ENCODE results near the gene PHLPP1.

The PHLPP1 gene

DNA sequence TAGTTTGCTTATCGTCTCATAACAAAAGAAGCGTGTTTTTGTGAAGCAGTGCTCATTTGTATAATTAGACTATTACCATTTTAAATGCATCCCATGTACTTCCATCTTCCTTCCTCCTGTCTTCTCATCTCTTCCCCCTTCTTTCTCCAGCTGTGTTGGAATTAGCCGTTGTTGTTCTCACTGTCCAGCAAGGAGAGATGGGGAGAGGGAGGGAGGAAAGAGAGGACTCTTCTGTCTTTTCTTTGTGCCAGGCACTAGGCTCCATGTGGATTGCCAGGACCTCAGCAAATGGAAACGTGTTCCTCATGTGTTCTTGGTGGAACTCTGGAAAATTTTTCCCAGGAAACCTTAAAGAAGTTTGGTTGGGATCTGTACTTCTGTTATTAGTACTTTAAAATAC is 131.7 kb downstream of the PHLPP1 start:
- no peak for DNase-seq (ENCODE audit: low spot score)

DNA sequence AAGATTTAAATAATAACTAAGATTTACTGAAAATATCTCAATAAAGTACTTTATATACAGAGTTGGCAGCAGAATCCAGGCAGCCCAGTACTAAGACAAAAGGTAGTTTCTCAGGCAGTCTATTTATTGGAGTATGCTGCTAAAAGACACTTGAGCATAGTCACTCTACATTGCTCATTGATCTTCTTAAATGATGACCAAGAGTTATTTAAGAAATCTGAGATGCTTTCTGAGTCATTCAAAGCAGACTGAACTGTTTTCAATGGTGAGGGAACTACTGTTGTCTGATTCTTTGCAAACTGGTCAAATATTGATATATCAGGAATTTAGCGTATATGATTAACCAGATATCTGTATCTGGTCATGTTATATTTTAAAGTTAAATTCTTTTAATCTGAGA is 133.6 kb downstream of the PHLPP1 start:
- no peak for DNase-seq (ENCODE audit: low spot score)

DNA sequence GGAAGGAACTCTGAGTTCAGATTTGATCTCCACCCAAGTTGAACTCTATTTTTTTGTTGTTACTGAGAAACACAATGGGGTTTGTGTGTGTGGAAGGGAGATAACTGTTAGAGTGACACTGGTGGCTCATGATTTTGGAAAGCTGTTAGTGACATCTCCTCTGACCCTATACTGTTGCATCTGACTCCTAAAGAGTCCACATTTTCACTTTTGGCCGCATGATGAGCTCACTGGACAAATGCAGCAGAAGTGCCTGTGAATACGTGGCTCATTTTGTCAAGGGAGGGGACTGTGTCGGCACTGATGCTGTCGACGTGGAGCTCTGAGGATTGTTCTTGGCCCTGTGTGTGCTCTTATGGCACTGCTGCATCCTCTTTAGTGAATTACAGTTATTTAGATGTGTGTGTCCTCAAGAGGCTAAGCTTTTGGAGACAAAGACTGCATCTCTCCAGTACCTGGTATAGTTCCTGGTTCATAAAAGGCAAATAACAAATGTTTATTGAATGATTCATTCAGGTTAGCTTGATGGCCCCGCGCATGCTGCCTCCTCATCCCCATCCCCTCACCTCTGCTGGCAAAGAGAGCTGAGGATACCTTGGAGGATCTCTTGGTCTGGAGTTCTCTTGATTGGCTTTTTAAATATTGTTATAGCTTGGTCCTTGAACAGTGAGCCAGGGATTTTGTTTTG is 135.4 kb downstream of the PHLPP1 start:
- DNase-seq (ENCODE audit: low spot score): peak; percentile 37

DNA sequence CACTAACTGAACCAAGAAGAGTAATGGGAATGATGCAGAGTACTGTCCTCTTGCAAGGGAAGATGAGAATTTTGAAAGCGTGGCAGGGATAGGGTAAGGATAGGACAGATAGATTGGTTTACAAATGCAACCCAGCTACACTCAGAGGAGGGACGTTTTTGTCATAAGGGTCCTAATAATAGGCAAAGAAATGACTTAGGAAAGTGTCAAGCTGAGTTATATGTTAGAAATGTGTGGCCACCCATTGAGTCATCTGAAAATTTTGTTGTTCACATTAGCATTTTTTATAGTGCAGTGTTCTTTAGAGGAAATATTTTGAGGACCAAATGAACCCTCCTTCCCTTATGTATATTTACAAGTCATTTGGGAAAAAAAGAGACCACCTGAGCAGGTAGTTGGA is 137.5 kb downstream of the PHLPP1 start:
- no peak for DNase-seq (ENCODE audit: low spot score)

DNA sequence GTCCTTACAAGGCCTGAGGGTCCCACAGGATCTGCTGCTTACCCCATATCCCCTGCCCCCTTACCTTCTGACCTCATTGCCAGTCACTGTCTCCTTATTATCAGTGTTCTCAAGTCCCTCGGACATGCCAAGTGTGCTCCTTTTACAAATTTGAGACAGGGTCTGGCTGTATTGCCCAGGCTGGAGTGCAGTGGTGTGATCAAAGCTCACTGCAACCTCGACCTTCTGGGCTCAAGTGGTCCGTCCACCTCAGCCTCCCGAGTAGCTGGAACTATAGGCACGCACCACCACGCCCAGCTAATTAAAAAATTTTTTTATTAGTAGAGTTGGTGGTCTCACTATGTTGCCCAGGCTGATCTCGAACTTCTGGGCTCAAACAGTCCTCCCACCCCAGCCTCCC is 141.0 kb downstream of the PHLPP1 start:
- DNase-seq (ENCODE audit: low spot score): no peak

DNA sequence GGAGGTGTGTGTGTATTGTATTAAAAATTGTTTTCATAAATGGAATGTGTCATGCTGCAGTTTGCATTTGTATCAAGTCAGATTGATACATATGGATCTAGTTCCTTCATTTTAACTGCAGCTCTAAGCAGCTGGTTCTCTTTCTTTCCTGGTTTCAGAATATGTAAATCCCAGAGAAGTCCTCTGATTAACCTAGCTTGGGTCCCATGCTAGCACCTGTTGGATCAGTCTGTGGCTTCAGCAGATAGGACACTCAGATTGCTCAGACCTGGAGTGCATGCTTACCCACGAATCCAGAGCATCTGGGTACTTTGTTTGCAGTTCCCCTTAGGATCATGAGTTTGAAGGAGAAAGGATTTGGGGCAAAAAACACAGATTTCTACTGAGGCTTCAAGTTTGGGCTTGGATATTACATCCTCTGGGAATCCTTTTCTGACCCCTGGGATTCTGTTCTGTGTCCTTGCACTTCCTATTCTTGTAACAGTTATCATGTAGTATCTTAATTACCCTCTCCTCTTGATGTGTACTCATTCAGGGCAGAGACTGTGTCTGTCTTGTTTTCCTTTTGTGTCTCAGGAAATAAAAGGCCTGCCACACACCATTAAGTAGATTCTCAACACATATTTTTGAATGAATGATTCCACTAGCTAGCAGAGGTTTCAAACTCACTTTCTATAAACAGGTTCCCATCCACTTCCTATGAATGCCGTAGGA is 142.1 kb downstream of the PHLPP1 start:
- DNase-seq (ENCODE audit: low spot score): no peak

DNA sequence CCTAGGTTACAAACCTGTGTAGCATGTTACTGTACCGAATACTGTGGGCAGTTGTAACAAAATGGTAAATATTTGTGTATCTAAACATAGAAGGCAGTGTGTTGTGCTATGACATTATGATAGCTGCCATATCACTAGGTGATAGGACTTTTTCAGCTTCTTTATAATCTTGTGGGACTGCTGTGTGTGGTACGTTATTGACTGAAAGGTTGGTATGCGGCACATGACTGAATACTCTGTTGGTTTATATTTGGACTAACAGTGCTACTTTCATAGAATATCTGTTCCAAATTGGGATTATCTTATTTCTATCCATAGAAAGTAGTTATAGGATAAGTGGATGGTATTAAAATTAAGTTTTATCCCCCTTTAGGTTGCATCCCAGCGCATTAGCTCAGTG is 144.7 kb downstream of the PHLPP1 start:
- no peak for DNase-seq (ENCODE audit: low spot score)

DNA sequence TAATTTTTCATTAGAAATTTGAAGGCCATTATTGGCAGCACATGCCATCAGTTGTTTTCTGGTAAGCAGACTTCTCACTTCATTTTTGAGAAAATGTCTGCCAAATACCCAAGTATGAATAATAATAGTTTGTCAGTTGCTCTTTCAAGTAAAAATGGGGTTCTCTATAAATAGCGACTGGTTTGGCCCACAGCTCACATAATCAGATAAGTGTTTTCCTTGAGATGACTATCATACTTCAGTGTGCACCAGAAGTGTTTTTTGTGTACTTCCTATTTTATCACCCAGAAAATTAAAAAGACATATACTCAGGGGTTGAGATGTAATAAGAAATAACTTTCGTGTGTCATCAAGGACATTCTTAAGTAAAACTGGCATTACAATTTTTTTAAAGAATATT is 147.1 kb downstream of the PHLPP1 start:
- no peak for DNase-seq (ENCODE audit: low spot score)

DNA sequence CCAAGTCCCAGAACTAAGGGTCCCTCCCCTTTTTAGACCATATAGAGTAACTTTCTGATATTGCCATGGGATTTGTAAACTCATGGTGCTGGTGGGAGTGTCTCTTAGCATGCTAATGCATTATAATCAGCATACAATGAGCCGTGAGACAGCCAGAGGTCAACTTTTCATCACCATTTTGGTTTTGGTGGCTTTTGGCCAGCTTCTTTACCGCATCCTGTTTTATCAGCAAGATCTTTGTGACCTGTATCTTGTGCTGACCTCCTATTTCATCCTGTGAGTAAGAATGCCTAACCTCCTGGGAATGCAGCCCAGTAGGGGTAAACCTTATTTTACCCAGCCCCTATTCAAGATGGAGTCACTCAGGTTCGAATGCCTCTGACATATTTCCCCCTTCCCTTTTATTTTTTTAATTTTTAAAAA is 148.2 kb downstream of the PHLPP1 start:
- DNase-seq (ENCODE audit: low spot score): no peak

DNA sequence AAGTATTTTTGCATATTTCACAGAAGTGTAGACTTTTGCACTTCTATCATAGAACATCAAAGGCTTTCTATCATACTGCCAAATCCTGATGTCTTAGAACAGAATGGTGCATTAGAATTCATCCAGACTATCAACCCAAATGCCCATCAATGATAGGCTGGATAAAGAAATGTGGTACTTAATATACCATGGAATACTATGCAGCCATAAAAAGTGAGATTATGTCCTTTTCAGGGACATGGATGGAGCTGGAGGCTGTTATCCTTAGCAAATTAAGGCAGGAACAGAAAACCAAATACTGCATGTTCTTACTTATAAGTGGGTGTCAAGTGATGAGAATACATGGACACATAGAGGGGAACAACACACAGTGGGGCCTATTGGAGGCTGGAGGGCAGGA is 150.2 kb downstream of the PHLPP1 start:
- DNase-seq (ENCODE audit: low spot score): no peak

DNA sequence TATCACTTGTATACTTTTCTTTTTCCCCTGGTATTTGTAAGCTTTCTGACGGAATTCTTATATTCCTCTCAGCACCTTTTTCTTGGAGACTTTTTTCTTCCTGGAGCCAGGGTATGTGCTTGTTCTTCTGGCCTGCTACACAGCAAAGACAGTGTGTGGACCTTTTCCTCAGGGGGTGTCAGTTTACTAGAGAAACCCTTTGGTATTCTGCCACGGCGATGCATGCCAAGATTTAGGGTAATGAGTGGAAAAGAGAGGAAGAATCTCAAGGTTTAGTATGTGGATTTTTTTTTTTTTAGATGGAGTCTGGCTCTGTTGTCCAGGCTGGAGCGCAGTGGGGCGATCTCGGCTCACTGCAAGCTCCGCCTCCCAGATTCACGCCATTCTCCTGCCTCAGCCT is 152.2 kb downstream of the PHLPP1 start:
- no peak for DNase-seq (ENCODE audit: low spot score)

DNA sequence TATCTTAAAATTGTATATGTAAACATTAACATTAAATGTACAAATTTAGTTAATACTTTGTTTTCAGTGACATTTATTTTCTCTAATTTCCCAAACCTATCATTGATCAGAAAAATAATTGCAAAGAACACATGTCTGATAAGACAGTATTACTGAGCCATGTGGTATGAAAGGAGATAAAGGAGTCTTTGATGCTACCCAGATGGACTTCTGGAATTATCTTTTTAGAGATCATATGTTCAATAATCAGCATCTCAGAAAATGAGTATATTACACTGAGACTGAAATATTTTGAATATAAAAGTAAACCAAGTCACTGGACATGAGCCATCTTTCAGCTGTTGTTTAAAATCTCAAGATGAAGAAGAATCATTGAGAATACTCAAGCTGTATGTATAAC is 153.3 kb downstream of the PHLPP1 start:
- DNase-seq (ENCODE audit: low spot score): no peak

DNA sequence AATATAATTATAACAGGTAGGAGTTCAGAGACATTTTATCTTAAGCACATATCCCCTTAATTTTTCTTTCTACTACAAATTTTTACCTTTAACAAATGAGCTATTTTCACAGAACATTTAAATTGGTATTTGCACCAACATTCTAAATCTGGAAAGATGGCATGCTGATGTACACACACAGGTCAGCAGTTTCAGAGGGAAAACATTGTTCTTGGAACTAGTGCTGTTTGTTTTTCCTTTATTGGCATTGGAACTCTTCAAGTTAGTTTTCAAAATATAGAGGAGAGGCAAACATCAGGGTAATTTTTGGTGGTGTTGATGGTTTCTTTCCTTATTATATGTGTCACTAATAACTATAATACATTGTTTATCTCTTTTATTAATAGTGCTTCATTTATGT is 155.3 kb downstream of the PHLPP1 start:
- no peak for DNase-seq (ENCODE audit: low spot score)

DNA sequence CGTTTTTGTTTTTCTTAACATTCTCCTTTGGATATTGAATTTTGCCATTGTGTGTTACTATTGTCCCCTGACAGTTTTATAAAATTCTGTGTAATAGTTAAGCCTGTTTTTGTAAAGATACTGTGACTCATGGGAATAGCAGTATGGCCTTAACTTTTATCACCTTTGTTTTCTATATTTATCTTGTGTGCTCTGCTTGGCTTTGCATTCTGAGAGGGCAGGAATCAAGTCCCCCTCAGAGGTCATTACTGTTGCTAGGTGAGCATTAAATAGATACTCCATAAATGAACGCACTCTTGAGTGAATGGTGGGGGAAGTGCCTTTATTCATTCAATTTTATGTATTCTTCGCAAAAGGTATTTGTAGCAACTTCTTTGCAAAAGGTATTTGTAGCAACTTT is 160.0 kb downstream of the PHLPP1 start:
- DNase-seq (ENCODE audit: low spot score): no peak

DNA sequence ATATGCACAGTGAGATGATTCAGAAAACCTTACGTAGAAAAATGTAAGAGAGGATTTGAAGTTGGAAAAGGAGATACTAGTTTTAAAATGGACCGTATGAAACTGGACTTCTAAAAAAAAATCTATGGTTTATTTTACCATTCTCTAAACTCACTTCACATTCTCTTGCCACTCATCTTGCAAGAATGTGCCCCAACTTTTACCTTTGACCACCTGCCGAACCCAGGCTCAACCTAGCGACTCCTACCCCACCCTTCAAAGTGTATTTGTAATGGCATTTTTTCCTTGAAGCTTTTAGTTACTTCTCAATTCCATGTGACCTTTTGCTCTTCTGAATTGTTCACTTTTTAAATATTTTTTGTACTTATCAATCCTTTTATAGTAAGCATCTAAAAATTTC is 160.8 kb downstream of the PHLPP1 start:
- no peak for DNase-seq (ENCODE audit: low spot score)

DNA sequence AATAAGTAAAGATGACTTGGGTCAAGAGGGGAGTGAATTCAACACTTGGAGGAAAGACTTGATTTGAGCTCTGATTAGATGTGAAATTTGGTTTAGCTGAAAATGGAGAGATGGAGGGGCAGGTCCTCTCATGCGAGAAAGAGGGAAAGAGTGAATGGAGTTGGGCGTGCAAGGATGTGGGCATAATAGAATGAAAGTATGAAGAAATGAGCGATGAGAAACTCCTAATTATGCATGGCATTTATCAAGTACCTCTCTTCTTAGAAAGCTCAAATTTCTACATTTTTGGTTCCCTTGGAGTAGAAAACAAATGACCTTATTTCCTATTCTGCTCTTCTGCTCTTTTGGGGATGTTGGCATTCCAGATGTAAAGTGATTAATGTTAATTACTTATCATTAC is 161.5 kb downstream of the PHLPP1 start:
- no peak for DNase-seq (ENCODE audit: low spot score)

DNA sequence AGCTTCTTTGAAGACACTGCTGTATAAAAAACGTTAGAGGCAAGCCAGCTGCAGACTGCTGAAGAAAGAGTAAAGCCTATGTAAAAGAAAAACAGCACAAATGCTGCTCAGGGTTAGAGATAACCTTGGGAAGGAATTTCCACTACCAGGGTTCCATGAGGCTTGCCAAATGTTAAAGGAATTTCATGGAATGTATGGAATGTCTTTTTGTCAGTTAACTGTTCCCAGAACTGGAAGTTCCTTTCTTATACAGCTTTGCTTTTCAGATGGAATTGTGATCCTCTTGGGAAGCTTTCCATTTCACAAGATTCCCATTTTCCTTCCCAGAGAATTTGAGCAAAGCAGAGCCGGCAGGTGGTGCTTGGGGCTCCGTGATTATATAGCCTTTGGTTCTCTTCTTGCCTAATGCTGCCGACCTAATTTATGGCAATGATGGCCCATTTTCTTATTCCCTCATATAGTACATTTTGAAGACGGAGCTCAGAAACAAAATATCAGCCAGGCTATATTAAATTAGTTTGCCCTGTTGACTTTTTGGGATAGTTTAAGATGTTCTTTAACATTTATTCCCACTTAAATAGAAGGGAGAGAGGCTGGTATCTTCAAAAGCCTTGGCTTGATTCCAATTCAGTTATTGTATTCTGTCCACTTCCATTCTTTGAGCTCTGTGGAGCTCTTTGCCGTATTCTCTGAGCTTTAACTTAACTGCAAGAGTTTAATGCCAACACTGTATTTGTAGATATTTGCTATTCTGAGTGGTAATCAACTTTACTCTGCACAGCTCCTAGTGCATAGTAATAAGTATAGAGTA is 162.3 kb downstream of the PHLPP1 start:
- DNase-seq (ENCODE audit: low spot score): no peak

DNA sequence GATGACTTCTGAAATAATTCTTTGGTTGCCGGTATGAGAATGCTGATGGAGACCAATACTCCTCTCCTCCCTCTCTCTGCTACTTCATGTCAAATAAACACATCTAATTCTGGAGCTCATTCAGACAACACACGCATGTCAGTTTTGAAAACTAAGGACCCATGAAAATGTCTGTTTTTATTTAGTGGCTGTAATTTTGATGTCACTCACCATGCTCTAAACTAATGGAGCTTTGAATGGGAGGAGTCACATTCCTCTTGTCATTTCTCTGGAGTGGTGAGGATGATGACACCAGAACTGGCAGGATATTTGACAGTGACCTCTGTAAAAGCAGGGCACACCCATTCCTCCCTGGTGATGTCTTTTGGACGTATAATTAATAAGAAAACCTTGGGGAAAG is 163.0 kb downstream of the PHLPP1 start:
- DNase-seq (ENCODE audit: low spot score): no peak

DNA sequence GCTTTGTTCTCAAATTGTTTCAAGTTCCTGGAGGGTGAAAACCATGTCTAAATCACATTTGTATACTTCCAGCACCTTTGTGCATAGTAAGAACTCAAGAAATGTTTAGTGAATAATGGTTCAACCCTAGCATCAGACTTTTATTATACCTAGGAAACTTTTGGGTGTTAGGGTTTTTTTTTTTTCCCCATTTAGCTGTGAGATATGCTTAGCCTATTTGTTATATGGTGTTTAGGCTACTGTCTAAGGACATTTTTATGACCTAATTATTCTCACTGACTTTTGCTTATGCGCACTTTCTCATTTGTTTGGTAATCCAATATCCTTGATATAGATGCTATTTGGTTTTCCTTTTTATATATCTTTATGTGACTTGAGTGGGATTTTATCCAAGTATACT is 164.7 kb downstream of the PHLPP1 start:
- DNase-seq (ENCODE audit: low spot score): no peak

DNA sequence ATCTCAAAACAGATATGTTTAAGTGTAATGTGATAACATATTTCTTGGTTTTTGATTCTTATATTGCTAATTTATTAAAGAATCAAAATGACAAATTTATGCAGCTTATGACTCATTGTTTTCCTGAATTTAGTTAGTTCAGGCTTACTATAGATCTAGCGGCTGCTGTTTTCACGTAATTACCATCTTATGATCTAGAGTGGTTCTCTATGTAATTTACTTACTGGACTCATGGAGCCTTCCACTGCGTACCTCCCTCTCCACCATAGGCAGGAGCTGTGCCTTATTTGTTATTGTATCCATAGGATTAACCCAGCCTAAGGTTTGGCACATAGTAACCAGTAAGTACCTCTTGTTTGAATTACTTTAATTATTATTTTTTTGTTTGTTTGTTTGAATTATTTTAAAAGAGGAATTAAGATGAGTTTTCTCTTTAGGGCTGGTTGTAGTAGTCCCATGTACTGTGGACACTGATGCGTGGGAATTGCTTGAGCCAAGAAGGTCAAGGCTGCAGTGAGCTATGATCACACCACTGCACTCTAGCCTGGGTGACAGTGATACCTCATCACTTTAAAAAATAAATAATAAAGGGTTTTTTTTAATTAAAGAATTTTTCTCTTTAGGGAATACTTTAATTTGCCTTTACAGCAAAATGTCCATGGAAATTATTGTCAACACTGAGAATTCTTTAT is 165.5 kb downstream of the PHLPP1 start:
- DNase-seq (ENCODE audit: low spot score): no peak

DNA sequence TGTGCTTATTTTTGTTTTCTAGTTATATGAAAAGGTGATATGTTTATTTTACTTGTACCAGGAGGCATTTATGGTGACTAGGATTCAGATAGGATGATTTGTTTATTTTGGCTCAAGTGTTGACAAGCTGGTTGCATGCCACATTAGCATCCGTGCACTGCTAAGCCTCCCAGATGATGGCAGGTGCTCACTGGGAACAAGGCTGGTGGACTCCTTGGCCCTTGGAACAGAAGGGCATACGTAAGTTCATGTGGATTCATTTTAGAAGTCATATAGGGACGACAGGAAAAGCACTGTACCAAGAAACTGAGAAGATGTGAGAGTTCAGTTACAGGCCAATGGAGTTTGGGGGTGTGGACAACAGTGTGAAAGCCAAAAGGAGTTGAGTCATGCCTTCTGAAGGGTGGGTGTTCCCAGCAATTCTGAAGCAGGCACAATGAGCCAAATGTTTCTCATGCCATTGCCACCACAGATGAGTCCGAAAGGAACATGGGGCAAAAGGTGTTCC is 166.2 kb downstream of the PHLPP1 start:
- no peak for DNase-seq (ENCODE audit: low spot score)
